HG03039 (cell line): ENCODE results near the gene MTMR10.
A peak's percentile ranks its signal among the peaks of the same experiment; 100 is the strongest.

ENCODE experiments used
- ATAC-seq: cut with Tn5 transposase; IDR thresholded peaks from one replicate; pipeline ENCODE4 v1.9.1; 2021; ENCODE audit warnings: mild to moderate bottlenecking, moderate library complexity; ENCODE audit not compliant: unreplicated experiment

MTMR10 gene

DNA sequence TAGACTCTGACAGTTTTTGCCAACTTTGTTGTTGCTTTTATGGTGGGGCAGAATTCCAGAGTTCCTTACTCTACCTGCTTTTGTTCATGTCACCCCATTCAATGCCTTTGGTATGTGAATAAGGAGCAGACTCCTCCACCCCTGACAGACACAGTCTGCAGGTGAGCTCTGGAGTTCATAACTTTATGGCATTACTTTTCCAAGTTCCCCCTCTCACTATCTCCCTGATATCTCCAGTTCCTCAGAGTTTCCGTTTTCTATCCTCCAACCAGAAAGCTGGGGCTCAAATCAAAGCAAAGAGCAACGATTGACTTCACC, 23.1 kb upstream of the MTMR10 start:
- ATAC-seq: no peak

DNA sequence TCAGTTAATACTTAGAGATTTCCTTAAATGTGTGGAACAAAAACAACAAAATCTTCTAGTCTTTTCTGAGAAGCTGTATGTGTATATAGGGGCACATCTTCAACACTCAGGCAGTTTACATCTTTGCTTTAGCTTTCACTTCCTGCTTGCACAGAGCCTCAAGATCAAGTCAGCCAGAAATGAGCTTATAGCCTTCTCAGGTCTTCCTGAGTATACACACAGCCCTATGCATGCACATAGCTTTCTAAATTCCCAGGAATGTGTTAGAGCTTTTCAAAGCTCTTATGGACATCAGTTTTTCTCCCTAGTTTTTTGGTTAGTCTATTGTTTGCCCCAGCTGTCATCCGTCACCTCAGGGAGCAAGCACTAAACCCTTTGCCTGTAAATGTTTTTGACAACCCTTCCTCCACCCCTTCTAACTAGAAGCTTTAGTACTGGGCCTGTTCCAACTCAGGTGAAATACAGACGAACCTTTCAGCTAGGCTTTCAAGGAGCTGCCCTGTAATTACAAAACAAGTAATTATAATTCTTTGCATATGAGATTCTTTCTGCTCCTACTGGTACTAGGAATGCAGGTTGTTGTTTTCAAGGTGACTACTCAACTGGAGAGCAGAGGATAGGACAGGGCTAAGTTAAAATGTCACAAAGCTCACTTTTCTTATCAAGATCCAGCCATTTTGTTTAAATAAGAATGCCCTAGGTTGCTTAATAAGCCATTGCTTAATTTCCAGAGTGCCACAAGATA, 22.6 kb upstream of the MTMR10 start:
- ATAC-seq: no peak

DNA sequence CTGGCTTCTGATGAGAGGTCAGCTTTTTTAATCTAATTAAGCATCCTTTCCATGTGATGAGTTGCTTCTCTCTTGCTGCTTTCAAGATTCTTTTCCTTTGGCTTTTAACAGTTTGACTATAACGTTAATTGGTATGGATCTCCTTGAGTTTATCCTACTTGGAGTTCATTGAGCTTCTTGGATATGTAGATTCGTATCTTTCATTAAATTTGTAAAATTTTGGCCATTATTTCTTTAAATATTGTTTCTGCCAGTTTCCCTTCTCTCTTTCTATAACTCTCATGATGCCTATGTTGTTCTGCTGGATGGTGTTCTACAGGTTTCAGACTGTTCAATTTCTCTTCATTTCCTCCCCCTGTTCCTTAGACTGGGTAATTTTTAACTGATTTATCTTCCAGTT, 21.0 kb upstream of the MTMR10 start:
- no peak for ATAC-seq

DNA sequence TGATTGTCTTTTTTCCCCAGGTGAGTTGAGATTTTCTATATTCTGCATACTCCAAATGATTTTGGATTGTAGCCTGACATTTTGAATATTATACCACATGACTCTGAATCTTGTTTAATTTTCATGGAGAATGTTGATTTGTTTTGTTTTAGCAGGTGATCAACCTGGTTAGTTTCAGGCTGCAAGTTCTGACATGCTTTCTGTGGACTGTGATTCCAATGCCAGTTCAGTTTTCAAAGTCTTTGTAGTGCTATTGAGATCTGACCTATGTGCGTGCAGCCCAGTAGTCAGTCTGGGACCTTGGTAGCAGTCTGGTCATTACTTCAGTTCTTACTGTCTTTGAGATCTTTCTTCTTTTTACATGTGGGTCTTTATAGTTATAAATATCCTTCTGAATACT, 18.6 kb upstream of the MTMR10 start:
- no peak for ATAC-seq

DNA sequence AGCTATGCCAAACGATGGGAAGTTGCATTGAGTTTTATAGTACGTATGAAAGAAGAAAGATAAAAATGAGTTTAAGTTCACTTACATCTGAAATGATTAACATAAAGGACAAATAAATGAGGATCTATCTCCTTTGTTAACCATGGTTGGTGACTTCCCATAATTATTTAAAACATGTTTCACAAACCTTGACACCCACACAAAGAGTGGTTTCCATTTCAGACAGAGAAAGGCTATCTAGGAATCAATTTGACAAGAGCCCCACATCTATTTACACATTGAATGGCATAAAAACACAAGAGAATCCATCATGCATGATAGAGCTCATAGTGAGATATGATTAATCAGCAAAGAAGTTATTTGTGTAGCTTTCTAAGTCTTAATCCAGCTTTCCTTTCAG, 14.2 kb upstream of the MTMR10 start:
- no peak for ATAC-seq

DNA sequence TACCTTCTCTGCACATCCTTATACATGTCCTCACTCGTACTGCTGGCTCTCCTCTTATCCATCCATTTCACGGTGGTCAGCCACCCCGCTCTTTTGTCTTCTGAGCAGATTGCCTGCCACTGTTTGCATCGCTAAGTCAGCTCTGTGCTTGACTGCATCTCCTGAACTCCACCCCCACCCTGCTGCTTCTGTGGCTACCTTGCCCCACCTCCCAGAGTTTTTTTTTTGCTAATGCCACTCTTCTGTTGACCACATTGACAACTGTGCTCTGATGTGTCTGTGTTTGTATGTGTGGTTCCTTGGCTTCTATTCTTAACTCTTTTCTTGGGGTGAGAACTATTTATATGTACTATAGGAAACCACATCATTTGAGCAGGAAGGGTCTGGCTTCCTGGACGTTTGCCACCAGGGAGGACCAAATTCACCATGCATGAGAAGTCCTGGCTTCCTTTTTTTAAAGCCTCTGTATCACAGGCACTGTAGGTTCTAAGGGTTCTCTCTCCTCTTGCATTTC, 12.8 kb upstream of the MTMR10 start:
- ATAC-seq: peak; percentile 71

DNA sequence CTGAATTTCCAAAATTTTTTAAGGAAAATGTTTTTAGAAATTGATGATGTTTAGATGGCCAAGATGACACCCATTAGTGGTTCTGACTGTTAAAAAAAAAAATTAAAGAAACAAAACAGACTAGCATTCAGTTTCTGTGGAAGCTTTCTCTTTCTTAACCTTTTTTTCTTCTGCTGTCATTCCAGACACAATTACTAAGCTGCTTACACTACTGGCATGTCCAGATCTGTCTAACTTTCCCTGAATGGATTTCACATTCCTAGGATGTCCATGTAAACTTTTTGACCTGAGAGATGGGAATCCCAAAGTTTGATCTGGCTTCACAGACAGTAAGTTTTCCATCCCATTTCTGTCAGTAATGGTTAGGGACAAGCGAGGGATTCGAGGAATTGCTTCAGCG, 10.3 kb upstream of the MTMR10 start:
- no peak for ATAC-seq

DNA sequence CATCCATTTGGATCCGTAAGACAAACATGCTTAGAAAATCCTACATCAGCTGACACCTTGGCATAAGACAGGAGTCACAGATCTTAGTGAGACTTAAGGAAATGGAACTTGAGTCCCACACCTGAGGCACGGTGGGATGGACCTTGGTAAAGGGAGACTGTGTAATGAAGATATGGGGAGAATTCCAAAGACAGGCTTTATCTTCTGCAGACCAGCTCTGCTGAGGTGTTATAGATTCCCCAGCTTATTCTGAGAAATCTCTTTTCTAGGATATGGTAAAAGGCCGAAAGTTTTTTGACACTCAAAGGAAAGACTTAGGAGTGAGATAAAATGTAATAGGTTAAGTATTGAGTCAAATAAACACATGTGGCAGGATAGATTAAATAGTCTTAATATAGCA, 8.3 kb upstream of the MTMR10 start:
- ATAC-seq: no peak

DNA sequence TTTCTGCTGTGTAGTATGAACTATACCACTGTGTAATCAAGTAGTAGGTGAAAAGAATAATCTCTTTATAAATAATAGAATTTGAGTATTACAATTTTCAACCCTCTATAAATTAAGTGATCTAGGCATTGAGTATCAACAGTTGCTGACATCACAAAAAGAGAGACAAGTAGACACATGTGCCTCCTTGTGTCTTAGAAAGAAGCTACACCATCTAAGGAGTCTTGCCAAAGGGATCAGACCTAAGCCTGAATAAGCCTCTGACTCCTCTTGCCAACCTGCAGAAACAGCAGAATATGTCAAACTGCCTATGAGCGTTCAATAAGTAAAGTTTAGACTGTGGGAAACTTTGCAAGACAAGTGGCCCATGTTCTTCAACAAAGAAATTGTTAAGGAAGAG, 5.8 kb upstream of the MTMR10 start:
- ATAC-seq: no peak

DNA sequence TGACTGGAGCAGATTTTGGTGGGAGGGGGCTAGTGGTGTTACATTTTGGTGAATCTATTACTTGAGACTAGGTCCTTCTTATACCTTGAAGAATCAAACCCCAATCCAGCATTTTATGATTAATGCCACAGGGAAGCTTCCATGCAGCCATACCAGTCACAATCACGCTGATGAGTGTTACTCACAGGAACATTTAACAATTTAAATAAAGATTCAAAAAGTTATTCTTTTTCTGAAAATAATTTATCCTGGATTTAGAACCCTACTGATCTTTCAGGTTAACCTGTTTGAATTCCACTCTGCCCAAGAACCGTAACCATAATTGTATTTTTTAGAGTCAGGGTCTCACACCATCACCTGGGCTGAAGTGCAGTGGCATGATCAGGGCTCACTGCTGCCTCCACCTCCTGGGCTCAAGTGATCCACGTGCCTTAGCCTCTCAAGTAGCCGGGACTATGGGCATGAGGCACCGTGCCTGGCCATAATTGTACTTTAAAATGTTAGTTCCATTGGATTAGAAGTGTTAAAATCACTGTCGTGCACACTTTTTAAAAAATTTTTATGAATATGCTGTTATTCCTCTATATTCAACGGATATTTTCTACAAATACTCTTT, 929 bp upstream of the MTMR10 start:
- no peak for ATAC-seq

DNA sequence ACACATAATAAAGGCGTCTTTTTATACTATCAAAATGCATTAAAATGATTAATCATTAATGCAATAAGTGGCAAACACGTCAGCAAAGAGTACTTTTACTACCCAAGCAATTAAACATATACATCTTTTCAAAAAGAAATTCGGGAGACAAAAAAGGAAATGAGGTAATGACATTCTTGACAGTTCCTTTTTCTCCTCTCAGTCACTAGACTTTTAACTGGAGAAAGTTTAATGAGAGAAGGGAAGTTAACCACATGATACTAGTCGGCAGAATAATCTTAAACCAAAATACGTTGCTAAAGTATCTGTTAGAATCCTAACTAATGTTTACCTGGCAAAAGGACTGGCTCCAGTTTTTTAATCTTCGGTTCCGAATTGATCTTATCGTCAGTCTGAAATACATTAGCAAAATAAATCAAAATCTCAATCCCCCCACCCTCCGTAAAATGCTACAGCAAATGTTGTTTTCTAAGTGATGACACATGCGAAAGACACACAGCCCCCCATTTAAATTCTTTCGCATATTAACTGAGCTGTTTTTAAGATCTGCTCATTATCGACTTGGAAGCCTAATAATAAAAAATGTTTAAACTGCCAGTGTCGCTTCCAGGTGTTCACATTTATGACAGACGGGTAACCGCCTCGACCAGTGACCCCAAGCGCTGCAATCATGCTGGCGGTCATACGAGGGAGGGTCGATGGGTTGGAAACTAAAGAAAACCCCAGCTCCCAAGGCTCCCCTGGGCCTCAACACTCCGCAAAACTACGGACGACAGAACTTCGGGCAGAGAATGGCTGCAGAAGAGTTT, 778 bp downstream of the MTMR10 start:
- ATAC-seq: no peak

DNA sequence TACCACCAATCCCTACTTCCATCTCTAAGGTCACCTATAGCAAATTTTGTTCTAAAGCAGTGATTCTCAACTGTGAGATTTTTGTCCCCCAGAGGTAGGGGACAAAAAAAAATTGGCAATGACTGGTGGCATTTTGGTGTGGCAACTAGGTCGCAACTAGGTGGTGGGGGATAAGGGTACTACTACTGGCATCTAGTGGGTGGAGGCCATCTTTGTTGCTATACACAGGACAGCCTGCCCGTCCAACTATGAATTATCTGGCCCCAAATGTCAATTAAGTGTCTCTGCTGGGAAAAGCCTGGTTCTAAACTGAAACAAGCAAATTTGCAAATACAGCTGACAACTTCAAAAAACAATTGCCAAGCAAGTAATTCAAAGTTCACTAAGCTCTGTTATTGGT, 1.4 kb downstream of the MTMR10 start:
- ATAC-seq: no peak

DNA sequence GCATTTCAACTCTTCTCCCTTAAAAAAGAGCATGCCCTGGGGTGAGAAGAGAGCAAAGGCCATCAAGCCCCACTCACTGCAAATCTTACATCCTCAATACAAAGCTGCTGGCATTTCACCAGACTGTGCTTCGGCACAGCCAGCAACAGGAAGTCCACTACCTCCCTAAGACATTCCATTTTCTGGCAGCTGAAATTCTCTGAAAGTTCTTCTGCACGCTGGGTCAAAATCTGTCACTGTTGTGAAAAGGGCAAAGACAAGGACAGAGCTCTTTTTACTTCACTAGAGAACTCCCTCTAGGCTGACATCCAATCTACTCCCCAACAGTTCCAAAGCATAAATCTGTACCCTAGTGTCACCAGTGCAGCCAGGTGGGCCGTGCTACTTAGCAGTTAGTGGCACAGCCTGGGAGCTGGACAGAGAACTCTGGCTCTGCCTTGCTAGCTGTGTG, 6.3 kb downstream of the MTMR10 start:
- no peak for ATAC-seq

DNA sequence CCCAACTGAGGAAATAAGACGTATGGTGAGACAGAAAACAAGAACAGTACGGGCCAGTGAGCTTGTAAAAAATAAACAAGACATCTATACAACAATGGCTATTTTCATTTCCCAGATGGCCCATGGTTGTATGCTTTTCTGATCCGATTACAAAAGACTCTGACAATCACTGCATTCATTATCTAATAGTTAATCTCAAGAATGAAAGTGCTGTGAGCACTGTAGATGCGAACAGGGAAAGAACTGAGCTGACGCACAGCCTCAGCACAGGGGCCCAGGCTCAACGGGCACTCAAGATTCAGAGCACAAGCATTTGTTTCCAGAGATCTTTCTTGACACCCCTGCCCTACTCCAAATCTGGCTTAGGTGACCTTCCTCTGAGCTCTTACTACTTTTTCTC, 6.9 kb downstream of the MTMR10 start:
- no peak for ATAC-seq

DNA sequence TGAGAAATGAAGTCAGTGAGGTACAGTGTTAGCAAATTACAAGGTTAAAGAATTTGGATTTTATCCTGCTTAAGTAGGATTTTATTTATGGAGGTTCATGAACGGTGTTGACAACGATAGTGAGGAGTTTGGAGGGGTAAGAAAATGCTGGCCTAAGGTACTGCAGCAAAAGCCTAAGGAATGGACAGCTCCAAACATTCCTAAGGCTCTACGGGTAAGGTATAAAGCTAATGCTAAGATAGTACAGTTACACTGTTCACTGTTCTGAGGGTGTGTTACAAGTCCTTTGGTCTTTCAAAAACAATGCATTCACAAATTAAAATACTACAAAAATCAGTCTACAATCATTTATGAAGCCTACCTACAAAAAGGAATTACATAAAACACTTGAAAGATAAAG, 7.3 kb downstream of the MTMR10 start:
- no peak for ATAC-seq

DNA sequence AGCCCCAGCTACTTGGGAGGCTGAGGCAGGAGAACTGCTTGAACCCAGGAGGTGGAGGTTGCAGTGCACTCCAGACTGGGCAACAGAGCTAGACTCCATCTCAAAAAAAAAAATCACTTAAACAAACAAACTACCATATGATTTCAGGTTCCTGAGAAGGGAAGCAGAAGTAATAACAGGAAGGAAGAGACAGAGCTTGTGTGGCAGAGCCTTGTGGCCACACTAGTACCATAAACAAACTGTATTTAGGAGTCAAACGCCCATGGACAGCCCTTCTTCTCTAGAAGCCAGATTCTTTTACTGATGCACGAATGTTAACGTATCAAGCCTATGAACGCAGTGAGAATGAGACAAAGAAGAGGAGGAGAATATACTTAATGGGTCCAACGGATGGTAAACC, 12.0 kb downstream of the MTMR10 start:
- no peak for ATAC-seq

DNA sequence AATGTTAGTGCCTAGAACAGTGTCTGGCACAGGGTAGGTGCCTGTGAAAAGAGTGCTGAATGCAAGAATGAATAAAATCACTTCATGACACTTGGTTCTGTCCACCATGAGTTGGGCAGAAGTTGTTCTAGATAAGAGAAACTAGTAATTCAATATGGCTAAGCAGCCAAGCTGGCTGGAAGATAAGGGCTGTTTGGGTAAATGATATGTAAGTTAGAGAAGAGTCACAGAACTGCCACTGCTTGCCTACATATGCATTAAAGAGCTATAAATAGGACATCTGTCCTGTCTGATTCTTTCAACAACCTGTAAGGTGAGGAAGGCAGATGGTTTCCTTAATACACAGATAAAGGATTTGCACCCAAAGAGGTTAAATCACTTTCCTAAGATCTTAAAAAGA, 13.1 kb downstream of the MTMR10 start:
- ATAC-seq: no peak

DNA sequence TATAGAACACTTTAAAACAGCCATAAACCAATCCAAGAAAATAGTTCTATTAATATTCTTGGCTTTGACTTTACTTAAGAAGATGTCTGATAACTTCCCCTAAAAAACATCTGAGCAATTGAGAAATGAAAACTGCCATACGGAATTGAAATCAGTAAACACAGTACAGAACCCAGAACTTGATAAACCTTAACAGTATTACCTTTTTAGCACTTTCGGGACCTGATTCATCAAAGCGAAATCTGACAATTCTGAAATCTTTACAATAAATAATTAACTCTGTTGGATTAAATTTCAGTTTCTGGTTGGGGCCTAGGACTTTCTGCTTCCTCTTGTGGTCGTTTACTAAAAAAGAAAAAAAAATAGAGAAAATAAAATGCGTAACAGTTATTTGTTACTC, 17.3 kb downstream of the MTMR10 start:
- no peak for ATAC-seq

DNA sequence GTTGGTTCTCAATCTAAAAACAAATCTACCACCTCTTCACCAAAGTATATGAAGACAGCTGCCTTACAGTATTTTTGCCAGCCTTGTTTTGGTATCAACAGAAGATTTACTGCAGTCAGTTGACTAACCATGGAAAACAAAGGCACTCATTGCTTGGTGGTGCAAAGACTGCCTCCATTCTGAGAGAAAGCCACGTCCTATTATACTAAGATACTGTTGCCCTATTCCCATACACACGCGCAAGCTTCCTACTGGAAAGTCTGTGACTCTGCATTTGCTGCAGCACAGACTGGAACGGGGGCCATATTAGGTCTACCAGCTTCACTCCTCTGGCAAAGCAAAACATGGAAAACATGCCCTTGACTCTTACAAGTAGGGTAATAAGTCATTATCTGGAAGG, 18.0 kb downstream of the MTMR10 start:
- ATAC-seq: no peak

DNA sequence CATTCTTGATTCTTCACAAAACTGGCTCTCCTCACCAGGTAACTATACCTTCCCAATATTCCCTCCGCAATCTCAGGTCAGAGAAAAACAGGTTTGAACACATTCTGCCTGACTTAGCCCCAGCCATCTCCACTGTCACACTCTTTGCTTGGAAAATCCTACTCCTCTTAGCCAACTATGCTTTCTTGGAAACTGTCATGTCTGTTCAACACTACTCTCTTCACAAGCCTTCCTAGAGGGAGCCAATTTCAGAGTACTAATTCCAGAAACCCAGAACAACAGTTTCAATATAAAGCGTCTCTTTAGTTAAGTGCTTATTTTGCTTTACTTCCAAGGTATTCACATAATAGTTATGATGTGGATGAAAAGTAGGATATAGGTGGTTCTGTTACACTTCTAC, 21.7 kb downstream of the MTMR10 start:
- no peak for ATAC-seq

DNA sequence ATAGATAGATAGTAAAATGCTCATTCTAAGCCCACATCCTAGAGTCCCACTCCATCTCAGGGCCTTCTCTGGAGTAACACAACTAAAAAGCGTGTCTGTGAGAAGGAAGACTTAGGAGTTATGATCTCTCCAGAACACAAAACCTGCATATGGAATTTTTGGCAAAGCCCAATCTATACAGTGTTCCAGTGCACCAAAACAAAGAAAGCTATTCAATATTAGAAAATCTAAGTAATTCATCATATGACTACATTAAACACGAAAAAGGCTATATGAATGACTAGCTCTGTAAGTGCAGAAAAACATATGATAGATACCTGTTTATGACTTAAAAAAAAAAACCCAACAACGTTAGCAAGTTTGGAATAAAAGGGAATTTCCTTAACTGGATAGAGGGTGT, 27.7 kb downstream of the MTMR10 start:
- no peak for ATAC-seq

DNA sequence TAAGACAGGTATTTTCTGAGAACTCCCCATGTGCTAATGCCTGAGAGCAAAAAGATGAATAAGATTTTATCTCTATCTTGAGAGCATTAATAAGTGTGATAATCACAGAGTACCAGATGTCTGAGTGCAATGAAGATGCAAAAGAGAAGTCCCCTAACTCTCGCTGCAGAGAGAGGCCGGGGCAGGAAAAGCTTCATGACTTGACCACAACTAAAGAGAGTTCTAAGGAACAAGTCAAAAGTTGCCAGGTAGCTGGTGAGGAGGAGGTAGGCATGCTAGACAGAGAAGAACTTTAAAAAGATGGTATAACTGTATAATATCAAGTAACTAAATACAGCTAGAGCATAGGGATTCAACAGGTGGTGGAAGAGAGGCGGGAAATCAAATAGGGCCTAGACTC, 28.8 kb downstream of the MTMR10 start:
- no peak for ATAC-seq
